Measurements from ENCODE around the gene RPS3A.

DNA sequence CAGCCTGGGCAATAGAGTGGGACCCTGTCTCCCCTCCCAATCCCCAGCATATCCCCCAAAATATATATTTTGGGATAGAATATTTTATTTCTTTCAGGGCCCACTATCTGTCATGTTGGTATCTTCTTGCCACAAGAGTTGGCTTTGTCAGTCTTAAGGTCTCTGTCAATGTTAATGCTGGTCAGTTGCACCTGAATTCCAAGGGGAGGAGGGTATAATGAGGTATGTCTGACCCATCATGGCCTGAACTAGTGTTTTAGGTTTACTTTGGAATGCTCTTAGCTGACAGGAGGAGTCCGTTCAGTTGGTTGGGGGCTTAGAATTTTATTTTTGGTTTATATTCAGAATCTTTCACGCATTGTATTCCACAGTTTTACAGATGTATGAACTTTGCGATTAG is 6.2 kb upstream of the RPS3A start:
- TF ChIP-seq, protein P1, sequence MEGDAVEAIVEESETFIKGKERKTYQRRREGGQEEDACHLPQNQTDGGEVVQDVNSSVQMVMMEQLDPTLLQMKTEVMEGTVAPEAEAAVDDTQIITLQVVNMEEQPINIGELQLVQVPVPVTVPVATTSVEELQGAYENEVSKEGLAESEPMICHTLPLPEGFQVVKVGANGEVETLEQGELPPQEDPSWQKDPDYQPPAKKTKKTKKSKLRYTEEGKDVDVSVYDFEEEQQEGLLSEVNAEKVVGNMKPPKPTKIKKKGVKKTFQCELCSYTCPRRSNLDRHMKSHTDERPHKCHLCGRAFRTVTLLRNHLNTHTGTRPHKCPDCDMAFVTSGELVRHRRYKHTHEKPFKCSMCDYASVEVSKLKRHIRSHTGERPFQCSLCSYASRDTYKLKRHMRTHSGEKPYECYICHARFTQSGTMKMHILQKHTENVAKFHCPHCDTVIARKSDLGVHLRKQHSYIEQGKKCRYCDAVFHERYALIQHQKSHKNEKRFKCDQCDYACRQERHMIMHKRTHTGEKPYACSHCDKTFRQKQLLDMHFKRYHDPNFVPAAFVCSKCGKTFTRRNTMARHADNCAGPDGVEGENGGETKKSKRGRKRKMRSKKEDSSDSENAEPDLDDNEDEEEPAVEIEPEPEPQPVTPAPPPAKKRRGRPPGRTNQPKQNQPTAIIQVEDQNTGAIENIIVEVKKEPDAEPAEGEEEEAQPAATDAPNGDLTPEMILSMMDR (conservative IDR thresholded peaks at IDR 0.05; ENCODE audit: low read depth, low read length) = no peak
- no peak for TF ChIP-seq EZH2 (IDR thresholded peaks at IDR 0.05; ENCODE audit: borderline replicate concordance, low read depth, low read length, poor library complexity, severe bottlenecking)
